Activated CD4-positive, alpha-beta T cell treated with anti-CD3 and anti-CD28 coated beads, Interleukin-2, amount 50 U/mL, for 24 hours (primary cell): Measurements from ENCODE around the gene LRRTM2.
"Not testable (repeated sequence)": the region's sequence is repeated elsewhere in the genome, so short reads cannot be mapped to it uniquely, and the experiment has no call there.

Experiments used
- DNase-seq, 2 donors: peaks; one replicate each; pipeline ENCODE4 v3.0.0-alpha.2; 2020; ENCODE audit warnings: low read depth in 1 of 2, low spot score in 1 of 2

LRRTM2 gene

GRCh38 chr5:138841531-138841930 is 33.6 kb downstream of the LRRTM2 start:
- DNase-seq: no peak

GRCh38 chr5:138840103-138840502 is 35.0 kb downstream of the LRRTM2 start:
- DNase-seq: no peak

GRCh38 chr5:138837160-138837559 is 38.0 kb downstream of the LRRTM2 start:
- DNase-seq: no peak

GRCh38 chr5:138834853-138835252 is 40.3 kb downstream of the LRRTM2 start:
- DNase-seq: not testable (repeated sequence)

GRCh38 chr5:138833726-138834480 is 41.2 kb downstream of the LRRTM2 start:
- no peak for DNase-seq

DNA sequence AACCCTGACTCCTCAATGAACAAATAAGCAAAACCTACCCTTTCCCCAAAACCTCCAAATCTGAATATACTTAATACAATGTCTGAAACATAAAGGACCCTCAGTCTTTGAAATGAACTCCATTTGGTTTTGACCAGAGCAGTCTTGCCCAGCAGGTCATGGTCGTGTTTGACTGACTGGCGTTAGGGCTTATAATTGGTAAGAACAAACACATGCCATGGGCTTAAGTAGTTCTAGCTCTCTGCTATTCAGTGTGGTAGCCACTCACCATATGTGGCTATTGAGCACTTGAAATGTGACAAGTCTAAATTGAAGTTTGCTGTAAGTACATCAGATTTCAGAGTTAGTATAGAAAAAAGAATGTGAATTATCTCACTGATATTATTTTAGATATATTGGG is 42.1 kb downstream of the LRRTM2 start:
- DNase-seq: no peak

DNA sequence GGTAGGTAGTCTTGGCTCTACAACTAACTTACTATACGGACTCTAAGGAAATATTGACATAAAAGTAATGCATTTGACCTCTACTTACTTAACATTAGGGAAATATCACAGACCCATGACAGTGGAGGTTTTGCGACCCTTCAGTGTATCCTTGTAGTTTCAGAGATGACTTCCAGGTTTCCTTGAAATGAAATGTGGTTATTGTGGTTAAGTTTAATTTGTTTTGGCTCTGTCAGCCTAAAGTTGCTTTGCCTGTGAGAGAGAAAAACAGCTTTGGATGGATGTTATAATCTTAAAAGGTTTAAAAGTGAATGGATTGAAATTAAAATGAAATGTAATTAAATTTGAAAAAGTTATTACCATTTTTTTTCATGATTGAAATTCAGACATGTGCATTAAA is 42.9 kb downstream of the LRRTM2 start:
- no peak for DNase-seq

GRCh38 chr5:138831703-138832102 is 43.4 kb downstream of the LRRTM2 start:
- no peak for DNase-seq

DNA sequence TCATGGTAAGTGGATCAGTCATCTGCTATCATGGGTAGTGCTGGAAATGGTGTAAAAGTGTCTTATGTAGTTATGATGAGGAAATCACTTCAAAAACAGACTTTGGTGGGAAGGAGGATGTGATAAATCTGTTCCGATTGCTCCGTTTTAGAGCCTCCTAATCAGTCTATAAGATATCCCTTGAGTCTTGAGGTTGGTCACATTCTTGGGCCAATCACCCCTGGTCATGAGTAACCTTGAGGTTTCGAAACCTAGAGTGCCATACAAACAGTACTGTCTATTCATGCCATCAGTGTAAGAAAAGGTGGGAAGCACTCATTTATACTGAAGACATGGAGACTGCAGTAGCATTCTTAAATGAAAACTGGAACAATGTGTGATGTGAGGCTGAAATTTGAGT is 45.8 kb downstream of the LRRTM2 start:
- DNase-seq: no peak

GRCh38 chr5:138828556-138828955 is 46.6 kb downstream of the LRRTM2 start:
- no peak for DNase-seq

- no peak for DNase-seq
Measured at GRCh38 chr5:138824924-138825863, 49.9 kb downstream of the LRRTM2 start.

GRCh38 chr5:138824516-138824915 is 50.6 kb downstream of the LRRTM2 start:
- DNase-seq: no peak

GRCh38 chr5:138820695-138821094 is 54.4 kb downstream of the LRRTM2 start:
- no peak for DNase-seq

- no peak for DNase-seq
Measured at GRCh38 chr5:138819081-138819480, 56.1 kb downstream of the LRRTM2 start.
